Tibial nerve (tissue), 3 donors: ENCODE data around the gene FRMD4A.

ENCODE experiments used
- POLR2A ChIP-seq, 2 donors: fragments of 450-650 bp; IDR thresholded peaks; one replicate each; pipeline ENCODE4 v1.6.1; 2017; ENCODE audit warnings: antibody characterized with exemption in 2 of 2, mild to moderate bottlenecking in 2 of 2, moderate library complexity in 2 of 2
- TF ChIP-seq, protein P1 (sequence below), 5 experiments: fragments of 200-600 bp in 3 of 5; fragments of 450-650 bp in 2 of 5; sonication (generic) in 3 of 5; IDR thresholded peaks; one replicate each; pipeline ENCODE4 v1.5.1; 2016 to 2019; ENCODE audit warnings: antibody characterized with exemption in 5 of 5, mild to moderate bottlenecking in 3 of 5, moderate library complexity in 2 of 5

DNA sequence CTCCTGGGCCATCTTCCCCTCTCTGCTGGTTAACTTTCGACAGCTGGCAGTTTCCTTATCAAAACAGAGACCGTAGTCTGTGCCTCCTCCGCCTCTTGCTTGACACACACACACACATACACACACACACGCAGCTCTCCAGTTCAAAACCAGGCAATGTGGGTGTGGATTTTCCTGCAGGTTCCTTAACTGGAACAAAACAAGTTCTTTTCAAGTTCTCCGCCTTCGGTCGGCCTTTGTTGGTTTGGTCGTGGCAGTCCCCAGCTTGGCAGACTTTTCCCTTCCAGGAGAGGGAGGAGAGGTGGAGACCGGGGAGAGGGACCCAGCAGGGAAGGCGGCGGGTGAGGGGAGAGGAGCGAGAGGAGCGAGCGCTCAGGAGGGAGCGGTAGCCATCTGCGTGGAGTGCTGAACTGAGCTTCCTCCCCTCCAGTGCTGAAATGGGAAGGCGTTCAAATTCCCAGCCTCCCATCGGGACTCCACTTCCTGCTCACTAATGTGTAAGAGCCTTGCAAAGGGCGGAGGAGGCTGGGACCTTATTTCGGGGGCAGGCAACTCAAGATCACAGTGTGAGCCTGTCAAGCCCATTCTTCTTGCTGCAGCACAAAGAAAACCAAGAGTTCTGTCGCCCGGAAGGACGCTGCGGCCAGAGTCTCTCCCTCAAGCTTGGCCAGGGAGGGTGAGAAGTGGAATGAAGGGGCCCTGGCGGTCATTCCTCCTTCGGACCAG, 623.4 kb downstream of the FRMD4A start:
- TF ChIP-seq, protein P1, sequence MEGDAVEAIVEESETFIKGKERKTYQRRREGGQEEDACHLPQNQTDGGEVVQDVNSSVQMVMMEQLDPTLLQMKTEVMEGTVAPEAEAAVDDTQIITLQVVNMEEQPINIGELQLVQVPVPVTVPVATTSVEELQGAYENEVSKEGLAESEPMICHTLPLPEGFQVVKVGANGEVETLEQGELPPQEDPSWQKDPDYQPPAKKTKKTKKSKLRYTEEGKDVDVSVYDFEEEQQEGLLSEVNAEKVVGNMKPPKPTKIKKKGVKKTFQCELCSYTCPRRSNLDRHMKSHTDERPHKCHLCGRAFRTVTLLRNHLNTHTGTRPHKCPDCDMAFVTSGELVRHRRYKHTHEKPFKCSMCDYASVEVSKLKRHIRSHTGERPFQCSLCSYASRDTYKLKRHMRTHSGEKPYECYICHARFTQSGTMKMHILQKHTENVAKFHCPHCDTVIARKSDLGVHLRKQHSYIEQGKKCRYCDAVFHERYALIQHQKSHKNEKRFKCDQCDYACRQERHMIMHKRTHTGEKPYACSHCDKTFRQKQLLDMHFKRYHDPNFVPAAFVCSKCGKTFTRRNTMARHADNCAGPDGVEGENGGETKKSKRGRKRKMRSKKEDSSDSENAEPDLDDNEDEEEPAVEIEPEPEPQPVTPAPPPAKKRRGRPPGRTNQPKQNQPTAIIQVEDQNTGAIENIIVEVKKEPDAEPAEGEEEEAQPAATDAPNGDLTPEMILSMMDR (IDR thresholded peaks at IDR 0.05) = no peak
- TF ChIP-seq POLR2A (IDR thresholded peaks at IDR 0.05) = peak; percentile 3 to 32
